ENCODE measurements around the gene NXPE1.

DNA sequence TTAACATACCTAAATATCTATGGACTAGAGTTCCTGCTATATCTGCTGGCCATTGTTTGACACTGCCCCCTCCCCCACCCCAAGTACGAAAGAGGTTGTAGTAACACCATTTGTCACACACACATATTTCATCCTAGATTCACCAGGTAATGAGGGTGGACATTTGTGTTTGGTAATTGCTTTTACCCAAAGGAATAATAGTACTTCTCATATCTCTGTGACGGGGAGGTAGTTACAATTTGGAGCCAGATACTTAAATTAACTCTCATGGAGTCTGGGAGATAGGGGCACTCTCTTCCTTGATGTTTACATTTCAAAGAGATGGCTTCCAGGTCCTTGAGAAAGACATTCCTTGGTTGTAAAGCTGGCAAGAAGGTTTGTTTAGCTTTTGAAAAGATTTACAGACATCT, 81.7 kb downstream of the NXPE1 start:
- no peak for TF ChIP-seq EZH2 (IDR thresholded peaks at IDR 0.05; ENCODE audit: low read depth)
- TF ChIP-seq, protein P1, sequence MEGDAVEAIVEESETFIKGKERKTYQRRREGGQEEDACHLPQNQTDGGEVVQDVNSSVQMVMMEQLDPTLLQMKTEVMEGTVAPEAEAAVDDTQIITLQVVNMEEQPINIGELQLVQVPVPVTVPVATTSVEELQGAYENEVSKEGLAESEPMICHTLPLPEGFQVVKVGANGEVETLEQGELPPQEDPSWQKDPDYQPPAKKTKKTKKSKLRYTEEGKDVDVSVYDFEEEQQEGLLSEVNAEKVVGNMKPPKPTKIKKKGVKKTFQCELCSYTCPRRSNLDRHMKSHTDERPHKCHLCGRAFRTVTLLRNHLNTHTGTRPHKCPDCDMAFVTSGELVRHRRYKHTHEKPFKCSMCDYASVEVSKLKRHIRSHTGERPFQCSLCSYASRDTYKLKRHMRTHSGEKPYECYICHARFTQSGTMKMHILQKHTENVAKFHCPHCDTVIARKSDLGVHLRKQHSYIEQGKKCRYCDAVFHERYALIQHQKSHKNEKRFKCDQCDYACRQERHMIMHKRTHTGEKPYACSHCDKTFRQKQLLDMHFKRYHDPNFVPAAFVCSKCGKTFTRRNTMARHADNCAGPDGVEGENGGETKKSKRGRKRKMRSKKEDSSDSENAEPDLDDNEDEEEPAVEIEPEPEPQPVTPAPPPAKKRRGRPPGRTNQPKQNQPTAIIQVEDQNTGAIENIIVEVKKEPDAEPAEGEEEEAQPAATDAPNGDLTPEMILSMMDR (conservative IDR thresholded peaks at IDR 0.05): no peak

Data from PC-9 (cell line).